GM12872 (cell line): ENCODE measurements around the gene GRPEL2.

ENCODE experiments used
- CTCF ChIP-seq: IDR thresholded peaks from 3 replicates; pipeline ENCODE4 v1.5.1; 2011; ENCODE audit warnings: low read depth, mild to moderate bottlenecking, low read length, moderate library complexity; ENCODE audit not compliant: insufficient read depth

The GRPEL2 gene

GRCh38 chr5:149357370-149358293 is 12.3 kb downstream of the GRPEL2 start, which contains the start of gene PCYOX1L:
TSS of gene PCYOX1L (plus strand) at chr5:149358046. CDS start at chr5:149358069, 23 bp downstream.
- no peak for TF ChIP-seq CTCF

- TF ChIP-seq CTCF: no peak
Measured at GRCh38 chr5:149358294-149358651, 13.0 kb downstream of the GRPEL2 start.

- TF ChIP-seq CTCF: no peak
Measured at GRCh38 chr5:149358868-149359495, 13.7 kb downstream of the GRPEL2 start.

GRCh38 chr5:149360272-149360671 is 15.0 kb downstream of the GRPEL2 start:
- TF ChIP-seq CTCF: no peak

GRCh38 chr5:149362541-149362940 is 17.2 kb downstream of the GRPEL2 start:
- no peak for TF ChIP-seq CTCF

GRCh38 chr5:149363358-149363757 is 18.1 kb downstream of the GRPEL2 start:
- no peak for TF ChIP-seq CTCF

- no peak for TF ChIP-seq CTCF
Measured at GRCh38 chr5:149363936-149364335, 18.6 kb downstream of the GRPEL2 start.
